ENCODE results near the gene PSMF1. TPM values are rescaled to one million over a fixed set of nuclear protein-coding genes. Genes with fewer than 3 reads are reported as not detected.
A peak's percentile ranks its signal among the peaks of the same experiment; 100 is the strongest.

The PSMF1 gene
- total RNA-seq, 4 donors from 2014 or later = 11.5 to 91.6 (median 54.5) TPM

DNA sequence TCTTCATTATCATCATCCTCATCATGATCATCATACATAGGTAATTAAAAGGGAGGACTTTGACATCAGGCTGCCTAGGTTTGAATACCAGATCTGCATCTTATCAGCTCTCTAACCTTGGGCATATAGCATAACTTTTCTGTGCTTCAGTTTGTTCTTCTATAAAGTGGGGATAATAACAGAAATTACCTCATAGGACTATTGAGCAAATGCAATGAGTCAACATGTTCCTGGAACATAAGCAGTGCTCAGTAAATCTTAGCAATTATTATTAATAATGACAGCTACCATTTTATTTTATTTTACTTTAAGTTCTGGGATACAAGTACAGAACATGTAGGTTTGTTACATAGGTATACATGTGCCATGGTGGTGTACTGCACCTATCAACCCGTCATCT lies 92.1 kb downstream of the PSMF1 start:
- TF ChIP-seq, protein P1, sequence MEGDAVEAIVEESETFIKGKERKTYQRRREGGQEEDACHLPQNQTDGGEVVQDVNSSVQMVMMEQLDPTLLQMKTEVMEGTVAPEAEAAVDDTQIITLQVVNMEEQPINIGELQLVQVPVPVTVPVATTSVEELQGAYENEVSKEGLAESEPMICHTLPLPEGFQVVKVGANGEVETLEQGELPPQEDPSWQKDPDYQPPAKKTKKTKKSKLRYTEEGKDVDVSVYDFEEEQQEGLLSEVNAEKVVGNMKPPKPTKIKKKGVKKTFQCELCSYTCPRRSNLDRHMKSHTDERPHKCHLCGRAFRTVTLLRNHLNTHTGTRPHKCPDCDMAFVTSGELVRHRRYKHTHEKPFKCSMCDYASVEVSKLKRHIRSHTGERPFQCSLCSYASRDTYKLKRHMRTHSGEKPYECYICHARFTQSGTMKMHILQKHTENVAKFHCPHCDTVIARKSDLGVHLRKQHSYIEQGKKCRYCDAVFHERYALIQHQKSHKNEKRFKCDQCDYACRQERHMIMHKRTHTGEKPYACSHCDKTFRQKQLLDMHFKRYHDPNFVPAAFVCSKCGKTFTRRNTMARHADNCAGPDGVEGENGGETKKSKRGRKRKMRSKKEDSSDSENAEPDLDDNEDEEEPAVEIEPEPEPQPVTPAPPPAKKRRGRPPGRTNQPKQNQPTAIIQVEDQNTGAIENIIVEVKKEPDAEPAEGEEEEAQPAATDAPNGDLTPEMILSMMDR (IDR thresholded peaks at IDR 0.05) = no peak
- TF ChIP-seq POLR2A (IDR thresholded peaks at IDR 0.05) = no peak
- intact Hi-C loops (cut with DNase I; ENCODE audit: low total_unique reads) = loop anchor here (5.0 kb wide), 1 partner anchor 393 kb away; no protein-coding TSS in a partner anchor

DNA sequence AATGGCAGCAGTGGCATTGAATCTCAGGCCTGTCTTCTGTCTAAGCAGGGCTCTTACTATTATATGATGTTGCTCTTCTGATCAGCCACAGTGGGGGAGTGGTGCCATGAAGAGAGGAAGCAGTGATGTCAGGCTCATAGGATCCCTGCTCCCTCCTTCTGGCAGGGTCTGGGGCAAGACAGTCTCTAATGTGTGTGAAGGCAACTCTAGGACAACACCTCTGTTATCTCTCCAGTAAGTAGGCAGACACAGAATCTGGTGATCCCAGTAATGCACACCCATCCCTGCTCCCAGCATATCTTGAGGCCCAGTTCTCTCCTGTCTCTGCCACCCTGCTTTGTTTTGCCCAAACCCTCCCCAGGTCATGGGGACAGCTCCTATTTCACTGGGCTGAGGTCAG lies 93.6 kb downstream of the PSMF1 start:
- no peaks in the 10 kb centered on the region for H3K36me3 ChIP-seq
- H3K27me3 ChIP-seq = peaks cover 0 to 5% of the 10 kb centered on the region in 2 donors
- intact Hi-C loops (cut with DNase I; ENCODE audit: low total_unique reads) = loop anchor here (5.0 kb wide), 1 partner anchor 395 kb away; no protein-coding TSS in a partner anchor
- no peak for TF ChIP-seq POLR2A (IDR thresholded peaks at IDR 0.05)
- TF ChIP-seq, protein P1 (IDR thresholded peaks at IDR 0.05) = no peak
- H3K9me3 ChIP-seq = no peaks in the 10 kb centered on the region
- no peaks in the 10 kb centered on the region for H3K4me1 ChIP-seq
- no peak overlapping the region for H3K27ac ChIP-seq
- H3K4me3 ChIP-seq = no peak overlapping the region
- DNase-seq = no peak

More for the DNA sequence above, 92.1 kb downstream of the PSMF1 start:
- no peak for DNase-seq
- Histone ChIP-seq H3K4me3 (no peak overlapping the region), H3K4me1 (no peaks in the 10 kb centered on the region), H3K27ac (no peak overlapping the region), H3K9me3 (no peaks in the 10 kb centered on the region), H3K27me3 (no peaks in the 10 kb centered on the region), H3K36me3 (no peaks in the 10 kb centered on the region)

DNA sequence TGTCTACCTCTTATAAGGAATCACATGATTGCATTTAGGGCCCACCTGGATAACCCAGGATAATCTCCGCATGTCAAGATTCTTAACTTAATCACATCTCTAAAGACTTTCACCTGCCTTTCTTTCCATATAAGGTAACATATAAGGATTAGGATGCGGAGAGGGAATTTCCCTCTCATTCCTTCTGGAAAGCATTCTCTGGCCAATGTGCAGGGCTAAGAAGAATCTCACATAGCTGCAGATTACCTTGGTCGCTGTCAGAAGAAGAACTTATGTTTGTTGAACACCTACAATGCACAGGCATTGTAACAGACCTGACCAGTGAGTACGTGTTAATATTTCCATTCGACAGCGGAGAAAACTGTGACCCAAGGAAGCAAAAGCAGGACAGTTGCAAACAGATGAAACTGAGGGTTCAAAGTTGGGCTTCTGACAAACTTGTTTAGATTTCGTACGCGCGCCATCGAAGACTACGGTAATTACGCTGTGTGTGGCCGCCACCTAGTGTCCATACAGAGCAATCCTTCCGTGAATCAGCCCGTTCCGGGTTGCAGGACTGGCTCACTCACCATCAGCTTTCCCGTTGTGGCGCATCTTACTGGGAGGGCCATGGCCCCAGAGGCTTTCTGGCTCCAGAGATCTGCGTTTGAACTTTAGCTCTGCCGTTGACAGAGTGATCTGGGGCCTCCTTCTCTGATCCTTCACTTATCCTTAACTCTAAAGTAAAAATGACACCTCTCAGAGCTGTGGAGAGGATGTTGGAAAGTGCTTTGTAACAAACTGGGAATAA lies 94.4 kb downstream of the PSMF1 start:
- no peaks in the 10 kb centered on the region for H3K9me3 ChIP-seq
- peak; percentile 42 to 50 for DNase-seq
- H3K4me3 ChIP-seq = no peak overlapping the region
- no peak for TF ChIP-seq POLR2A (IDR thresholded peaks at IDR 0.05)
- TF ChIP-seq, protein P1 (IDR thresholded peaks at IDR 0.05) = peak; percentile 56 to 75 (median 72)
- no peaks in the 10 kb centered on the region for H3K4me1 ChIP-seq
- H3K36me3 ChIP-seq = no peaks in the 10 kb centered on the region
- peaks cover 0 to 5% of the 10 kb centered on the region in 2 donors for H3K27me3 ChIP-seq
- H3K27ac ChIP-seq = no peak overlapping the region
- intact Hi-C loops (cut with DNase I; ENCODE audit: low total_unique reads) = loop anchor here (5.0 kb wide), 1 partner anchor 396 kb away; no protein-coding TSS in a partner anchor

DNA sequence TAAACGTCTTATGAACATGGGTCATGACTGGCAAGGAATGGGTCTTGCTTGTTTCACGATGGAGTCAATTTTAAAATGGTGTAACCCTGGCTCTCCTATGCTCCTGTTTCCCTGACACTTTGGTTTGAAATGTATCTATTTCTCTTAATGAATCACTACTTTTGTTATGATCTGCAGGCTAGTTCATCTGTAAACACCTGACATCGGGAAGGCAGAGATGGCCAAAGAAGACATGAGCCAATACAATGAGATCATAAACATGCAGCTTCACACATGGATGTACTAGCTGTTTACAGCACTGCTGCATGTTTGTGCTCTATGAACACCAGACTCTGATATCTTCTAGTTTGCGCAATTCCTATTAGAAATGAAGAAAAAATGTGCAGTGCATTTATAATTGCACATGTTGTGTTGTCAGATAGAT lies 96.4 kb downstream of the PSMF1 start:
- H3K4me3 ChIP-seq = no peak overlapping the region
- no peaks in the 10 kb centered on the region for H3K36me3 ChIP-seq
- no peak for DNase-seq
- no peaks in the 10 kb centered on the region for H3K4me1 ChIP-seq
- H3K27ac ChIP-seq = no peak overlapping the region
- no peaks in the 10 kb centered on the region for H3K9me3 ChIP-seq
- peaks cover 0 to 5% of the 10 kb centered on the region in 2 donors for H3K27me3 ChIP-seq
- TF ChIP-seq POLR2A (IDR thresholded peaks at IDR 0.05) = no peak
- TF ChIP-seq, protein P1 (IDR thresholded peaks at IDR 0.05) = no peak
- intact Hi-C loops (cut with DNase I; ENCODE audit: low total_unique reads) = loop anchor here (5.0 kb wide), 1 partner anchor 398 kb away; no protein-coding TSS in a partner anchor
